SHP77 (cell line): ENCODE data around the gene PMM1.
"Not testable (repeated sequence)": the region's sequence is repeated elsewhere in the genome, so short reads cannot be mapped to it uniquely, and the experiment has no call there.

ENCODE experiments used
- DNase-seq, 2 experiments: peaks; one replicate each; lab custom pipeline; 2025; lab: John Stamatoyannopoulos, UW

PMM1 gene

GRCh38 chr22:41589391-41590241, at the start of gene PMM1:
PMM1 (minus strand) TSS chr22:41589840; CDS start chr22:41589805, 35 bp downstream.
- peak; percentile 98 to 99 for DNase-seq

- peak; percentile 29 to 54 for DNase-seq
Observed at GRCh38 chr22:41638748-41639147, 49.1 kb upstream of the PMM1 start.

- peak; percentile 22 to 41 for DNase-seq
Observed at GRCh38 chr22:41638124-41638523, 48.5 kb upstream of the PMM1 start.

GRCh38 chr22:41637623-41638022, 48.0 kb upstream of the PMM1 start:
- DNase-seq: not testable (repeated sequence)

GRCh38 chr22:41636467-41636866, 46.8 kb upstream of the PMM1 start:
- DNase-seq: no peak

- DNase-seq: not testable (repeated sequence)
Observed at GRCh38 chr22:41634610-41635009, 45.0 kb upstream of the PMM1 start.

GRCh38 chr22:41631615-41632014, 42.0 kb upstream of the PMM1 start:
- DNase-seq: not testable (repeated sequence)

- not testable (repeated sequence) for DNase-seq
Observed at GRCh38 chr22:41631115-41631514, 41.5 kb upstream of the PMM1 start.

GRCh38 chr22:41625577-41625976, 35.9 kb upstream of the PMM1 start:
- DNase-seq: no peak

- DNase-seq: no peak
Observed at GRCh38 chr22:41621911-41622179, 32.2 kb upstream of the PMM1 start.

- DNase-seq: peak; percentile 98
Observed at GRCh38 chr22:41621099-41621910, 31.7 kb upstream of the PMM1 start, which contains the start of gene XRCC6. XRCC6 (plus strand) TSS chr22:41621295; CDS start chr22:41622005, 710 bp downstream.

- no peak for DNase-seq
Observed at GRCh38 chr22:41620589-41621098, 31.0 kb upstream of the PMM1 start, which contains the start of gene DESI1. DESI1 (minus strand) TSS chr22:41621043; CDS start chr22:41620839, 204 bp downstream.

- DNase-seq: peak; percentile 25 to 52
Observed at GRCh38 chr22:41619979-41620588, 30.4 kb upstream of the PMM1 start.

- DNase-seq: no peak
Observed at GRCh38 chr22:41613456-41613855, 23.8 kb upstream of the PMM1 start.

- DNase-seq: no peak
Observed at GRCh38 chr22:41612603-41613306, 23.1 kb upstream of the PMM1 start.

GRCh38 chr22:41608386-41608785, 18.7 kb upstream of the PMM1 start:
- no peak for DNase-seq

- no peak for DNase-seq
Observed at GRCh38 chr22:41603873-41604332, 14.3 kb upstream of the PMM1 start.

- DNase-seq: no peak
Observed at GRCh38 chr22:41600976-41601375, 11.3 kb upstream of the PMM1 start.

GRCh38 chr22:41598891-41599635, 9.4 kb upstream of the PMM1 start:
- DNase-seq: no peak

- no peak for DNase-seq
Observed at GRCh38 chr22:41598081-41598480, 8.4 kb upstream of the PMM1 start.

GRCh38 chr22:41597635-41597953, 8.0 kb upstream of the PMM1 start:
- no peak for DNase-seq
